ENCODE results near the gene MIDN.

GRCh38 chr19:1280636-1281568 lies 32.5 kb downstream of the MIDN start:
- TF ChIP-seq MAX (IDR thresholded peaks at IDR 0.05; ENCODE audit: low read depth, low read length) (no peak), RAD21 (IDR thresholded peaks at IDR 0.05; ENCODE audit: insufficient read depth, low read depth, low read length) (no peak), CTCF (IDR thresholded peaks at IDR 0.05 in 2 of 3, conservative IDR thresholded peaks at IDR 0.05 in 1 of 3; ENCODE audit: control insufficient read depth in 2 of 3, extremely low read depth in 1 of 3, insufficient read depth in 1 of 3, low read depth in 3 of 3, low read length in 3 of 3) (no peak)

Measured in GM12878 (cell line).